H54 (cell line): ENCODE data around the gene FBH1.
"Not testable (repeated sequence)": the region's sequence is repeated elsewhere in the genome, so short reads cannot be mapped to it uniquely, and the experiment has no call there.

Experiments used
- DNase-seq: peaks from one replicate; pipeline ENCODE4 v3.0.0; 2011; ENCODE audit warnings: low spot score, mixed read lengths; ENCODE audit not compliant: insufficient read length
- FAIRE-seq: peaks from 3 replicates; lab custom pipeline; 2011; peaks lifted over from hg19 to GRCh38; lab: Jason Lieb, UNC
- POLR2A ChIP-seq: IDR thresholded peaks from 2 replicates; pipeline ENCODE4 v1.6.1; 2011; ENCODE audit warnings: low read depth, mild to moderate bottlenecking, low read length

FBH1 gene

DNA sequence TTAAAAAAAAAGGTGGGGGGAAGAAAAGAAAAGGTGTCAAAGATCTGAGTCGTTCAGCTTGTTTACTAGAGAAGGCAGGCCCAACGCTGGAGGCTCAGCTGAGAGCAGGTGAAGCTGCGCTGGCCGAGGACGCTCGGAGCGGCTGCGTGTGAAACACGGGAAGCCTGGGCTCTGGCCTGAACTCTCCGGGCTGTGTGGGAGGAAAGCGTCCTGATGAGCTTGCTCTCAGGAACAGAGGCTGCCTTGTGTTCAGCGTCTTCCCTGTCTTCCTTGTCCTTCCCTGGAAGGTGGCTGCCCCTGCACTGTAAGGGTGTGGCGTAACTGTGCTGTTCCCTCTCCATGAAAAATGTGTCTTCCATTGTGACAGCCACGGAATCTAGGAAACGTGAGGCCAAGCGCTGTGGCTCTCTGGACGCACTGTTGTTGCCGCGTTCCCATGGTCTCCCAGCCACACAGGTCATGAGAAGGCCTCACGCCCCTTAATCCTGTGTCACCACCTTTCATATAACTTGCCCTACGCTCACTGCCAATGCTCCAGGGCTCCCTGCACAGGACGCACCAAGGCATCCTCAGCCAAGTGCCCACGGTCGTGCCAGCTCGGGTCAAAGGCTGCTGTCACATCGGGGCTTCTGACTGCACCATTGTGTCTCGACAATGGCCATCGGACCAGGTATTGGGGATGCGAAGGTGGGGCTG, 71.5 kb downstream of the FBH1 start:
- TF ChIP-seq POLR2A: no peak
- FAIRE-seq: no peak
- DNase-seq: no peak

DNA sequence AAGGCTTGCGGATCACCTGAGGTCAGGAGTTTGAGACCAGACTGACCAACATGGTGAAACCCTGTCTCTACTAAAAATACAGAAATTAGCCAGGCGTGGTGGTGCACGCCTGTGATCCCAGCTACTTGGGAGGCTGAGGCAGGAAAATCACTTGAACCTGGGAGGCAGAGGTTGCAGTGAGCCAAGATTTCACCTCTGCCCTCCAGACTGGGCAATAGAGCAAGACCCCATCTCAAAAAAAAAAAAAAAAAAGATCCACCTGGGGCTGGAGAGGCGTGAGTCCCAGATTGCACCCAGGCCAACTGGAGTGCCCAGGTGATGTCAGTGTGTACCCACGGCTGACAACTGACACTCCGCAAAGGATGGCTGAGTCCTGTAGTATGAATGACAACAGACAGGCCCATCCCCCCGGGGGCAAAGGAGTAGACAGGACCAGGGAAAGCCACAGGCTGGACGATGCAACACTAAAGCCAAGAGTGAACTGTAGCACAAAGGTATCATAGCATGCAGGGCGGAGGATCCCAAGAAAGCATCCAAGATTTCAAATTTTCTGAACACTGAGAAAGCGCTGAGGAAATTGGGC, 72.4 kb downstream of the FBH1 start:
- DNase-seq, FAIRE-seq: not testable (repeated sequence)

GRCh38 chr10:5963071-5963470, 73.0 kb downstream of the FBH1 start:
- no peak for TF ChIP-seq POLR2A
- DNase-seq: no peak
- no peak for FAIRE-seq

DNA sequence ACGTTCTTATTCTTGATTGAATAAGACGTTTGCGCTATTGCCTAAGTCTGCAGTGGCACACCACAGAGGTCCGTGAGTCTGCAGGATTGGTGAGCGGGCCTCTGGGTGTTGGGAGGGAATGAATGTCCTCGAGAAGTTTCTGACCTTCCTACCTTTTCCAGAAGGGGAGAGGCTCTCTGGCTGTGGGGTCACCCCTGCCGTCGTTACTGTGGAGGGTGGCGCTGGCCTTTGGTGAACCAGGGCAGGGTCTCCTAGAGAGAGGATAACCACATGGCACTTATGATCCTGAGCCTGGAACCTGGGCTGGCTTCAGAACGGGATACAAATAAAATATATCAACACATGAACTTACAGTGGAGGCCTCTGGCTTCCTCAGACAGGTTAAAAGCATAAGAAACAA, 73.5 kb downstream of the FBH1 start:
- no peak for DNase-seq
- no peak for TF ChIP-seq POLR2A
- FAIRE-seq: no peak

GRCh38 chr10:5964736-5965135, 74.7 kb downstream of the FBH1 start:
- no peak for DNase-seq
- FAIRE-seq: no peak
- no peak for TF ChIP-seq POLR2A

- no peak for TF ChIP-seq POLR2A
- DNase-seq: no peak
- FAIRE-seq: no peak
Observed at GRCh38 chr10:5965266-5965665, 75.2 kb downstream of the FBH1 start.

GRCh38 chr10:5968037-5968680, 78.1 kb downstream of the FBH1 start:
- FAIRE-seq: no peak

DNA sequence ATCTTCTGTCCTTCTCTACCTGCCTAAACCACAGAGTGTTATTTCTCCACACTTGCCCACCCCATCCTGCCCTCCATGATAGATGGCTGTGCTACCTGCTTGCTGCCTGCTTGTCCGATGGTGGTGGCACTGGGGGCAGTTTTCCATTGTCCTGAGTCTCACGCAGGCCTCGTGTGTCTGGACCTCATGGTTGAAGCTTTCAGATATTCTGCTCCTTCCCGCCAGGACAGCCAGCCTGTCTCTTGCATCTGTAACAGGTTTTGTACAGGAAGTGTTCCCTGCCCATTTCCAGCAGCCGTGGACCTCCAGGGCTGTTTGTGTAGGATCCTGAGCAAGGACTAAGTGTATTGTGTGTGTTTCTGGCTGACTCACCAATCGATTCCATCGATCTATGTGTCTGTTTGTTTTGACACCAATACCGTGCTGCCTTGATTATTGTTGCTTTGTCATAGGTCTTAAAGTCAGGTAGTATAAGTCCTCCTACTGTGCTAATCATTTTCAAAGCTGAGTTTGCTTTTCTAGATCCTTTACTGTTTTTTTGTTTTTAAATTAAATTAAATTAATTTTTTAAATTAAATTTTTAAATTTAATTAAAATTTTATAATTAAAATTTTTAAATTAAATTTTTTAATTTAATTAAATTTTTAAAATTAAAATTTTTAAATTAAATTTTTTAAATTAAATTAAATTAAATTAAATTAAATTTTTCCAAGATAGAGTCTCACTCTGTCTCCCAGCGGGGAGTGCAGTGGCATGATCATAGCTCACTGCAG, 78.8 kb downstream of the FBH1 start:
- no peak for DNase-seq
- TF ChIP-seq POLR2A: no peak

More at GRCh38 chr10:5968037-5968680, 78.1 kb downstream of the FBH1 start:
- no peak for DNase-seq
- TF ChIP-seq POLR2A: no peak

DNA sequence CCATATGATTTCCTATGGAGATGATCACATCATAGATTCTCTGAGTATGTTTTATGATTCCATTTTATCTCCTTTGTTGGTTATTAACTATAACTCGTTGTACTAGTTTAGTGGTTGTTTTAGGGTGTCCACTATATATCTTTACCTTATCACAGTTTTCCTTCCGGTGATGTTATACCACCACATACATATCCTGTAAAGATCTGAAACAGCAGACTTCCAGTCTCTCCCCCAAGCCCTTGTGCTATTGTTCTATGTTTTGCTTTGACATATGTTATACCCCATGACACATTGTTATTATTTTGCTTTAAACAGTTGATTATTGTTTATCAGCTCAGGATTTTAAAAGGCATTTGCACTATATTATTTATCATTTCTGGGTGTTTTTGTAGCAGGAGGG, 80.0 kb downstream of the FBH1 start:
- TF ChIP-seq POLR2A: no peak
- DNase-seq (no peak), FAIRE-seq (no peak)

More for the DNA sequence above, 78.8 kb downstream of the FBH1 start:
- no peak for FAIRE-seq

GRCh38 chr10:5970527-5970926, 80.5 kb downstream of the FBH1 start:
- TF ChIP-seq POLR2A: no peak
- FAIRE-seq (no peak), DNase-seq (no peak)

GRCh38 chr10:5971315-5971832, 81.3 kb downstream of the FBH1 start:
- FAIRE-seq: no peak
- TF ChIP-seq POLR2A: no peak
- DNase-seq: no peak

GRCh38 chr10:5971886-5972285, 81.8 kb downstream of the FBH1 start:
- no peak for FAIRE-seq
- TF ChIP-seq POLR2A: no peak

DNA sequence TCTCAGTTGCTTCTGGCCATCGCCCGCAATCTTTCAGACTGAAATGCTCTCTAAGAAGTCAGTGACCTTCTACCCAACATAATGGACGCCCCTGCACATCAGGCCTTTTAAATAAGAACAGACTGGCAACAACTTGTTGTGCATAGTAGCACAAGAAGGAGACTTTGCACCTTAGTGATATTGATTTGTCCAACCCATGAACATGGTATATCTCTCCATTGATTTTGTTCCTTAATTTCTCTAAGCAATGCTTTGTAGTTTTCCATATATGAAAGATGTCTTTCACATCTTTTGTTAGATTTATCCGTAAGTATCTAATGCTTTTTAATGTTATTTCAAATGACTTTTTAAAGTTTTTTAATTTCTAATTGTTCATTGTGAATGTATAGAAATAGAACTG, 83.0 kb downstream of the FBH1 start:
- DNase-seq (no peak), FAIRE-seq (no peak)
- TF ChIP-seq POLR2A: no peak

More at GRCh38 chr10:5971886-5972285, 81.8 kb downstream of the FBH1 start:
- no peak for DNase-seq
